SH-SY5Y (cell line): ENCODE data around the gene PRDM16.

Source experiments
- GATA2 ChIP-seq: IDR thresholded peaks from 2 replicates; pipeline ENCODE4 v1.6.1; 2011; ENCODE audit warnings: mild to moderate bottlenecking, low read depth, low read length
- GATA3 ChIP-seq: IDR thresholded peaks from 2 replicates; pipeline ENCODE4 v1.6.1; 2011; ENCODE audit warnings: low read depth, mild to moderate bottlenecking, low read length, moderate library complexity

- TF ChIP-seq GATA2 (no peak), GATA3 (no peak)
Observed at GRCh38 chr1:3241236-3241550, 172.2 kb downstream of the PRDM16 start.
